GM23248 (cell line): Measurements from ENCODE around the gene CD248. TPM values are rescaled to one million over a fixed set of nuclear protein-coding genes. Genes with fewer than 3 reads are reported as not detected.

Experiments
- DNase-seq: peaks from one replicate; pipeline ENCODE4 v3.0.0-alpha.2; 2015
- H2AFZ ChIP-seq: fragments of 200-600 bp; sonication (generic); 2 replicates; pipeline ENCODE4 v1.6.1; 2016; ENCODE audit warnings: antibody characterized with exemption
- H3F3A ChIP-seq: fragments of 200-600 bp; sonication (generic); 2 replicates; pipeline ENCODE4 v1.6.1; 2016; ENCODE audit warnings: mild to moderate bottlenecking, antibody characterized with exemption, mixed run types; ENCODE audit not compliant: insufficient read depth
- H3K27ac ChIP-seq: fragments of 200-600 bp; sonication (generic); 2 replicates; pipeline ENCODE4 v1.5.1; 2016; ENCODE audit warnings: mild to moderate bottlenecking
- H3K27me3 ChIP-seq: fragments of 200-600 bp; sonication (generic); replicated peaks from 2 replicates; pipeline ENCODE4 v1.6.1; 2016; ENCODE audit warnings: mild to moderate bottlenecking; ENCODE audit not compliant: insufficient read depth
- H3K36me3 ChIP-seq: fragments of 200-600 bp; sonication (generic); 2 replicates; pipeline ENCODE4 v1.6.1; 2016; ENCODE audit warnings: low read depth, mild to moderate bottlenecking
- H3K4me1 ChIP-seq: fragments of 200-600 bp; sonication (generic); 2 replicates; pipeline ENCODE4 v1.6.1; 2016; ENCODE audit warnings: mild to moderate bottlenecking; ENCODE audit not compliant: insufficient read depth
- H3K4me2 ChIP-seq: fragments of 200-600 bp; sonication (generic); one replicate; pipeline ENCODE4 v1.6.1; 2016; ENCODE audit warnings: mild to moderate bottlenecking; ENCODE audit not compliant: unreplicated experiment
- H3K4me3 ChIP-seq: fragments of 200-600 bp; sonication (generic); 2 replicates; pipeline ENCODE4 v1.5.1; 2016; ENCODE audit warnings: mild to moderate bottlenecking
- H3K79me2 ChIP-seq: fragments of 200-600 bp; sonication (generic); 2 replicates; pipeline ENCODE4 v1.6.1; 2016; ENCODE audit warnings: mild to moderate bottlenecking; ENCODE audit not compliant: insufficient read depth
- H3K9ac ChIP-seq: fragments of 200-600 bp; sonication (generic); 2 replicates; pipeline ENCODE4 v1.6.1; 2016; ENCODE audit warnings: mild to moderate bottlenecking
- H3K9me2 ChIP-seq: fragments of 200-600 bp; sonication (generic); 2 replicates; pipeline ENCODE4 v1.6.1; 2016; ENCODE audit warnings: mixed run types, mild to moderate bottlenecking, moderate library complexity; ENCODE audit not compliant: insufficient read depth
- H3K9me3 ChIP-seq: fragments of 200-600 bp; sonication (generic); one replicate; pipeline ENCODE4 v1.6.1; 2017; ENCODE audit warnings: low read depth
- H4K20me1 ChIP-seq: fragments of 200-600 bp; sonication (generic); 2 replicates; pipeline ENCODE4 v1.6.0; 2016; ENCODE audit not compliant: insufficient read depth
- EZH2 ChIP-seq: fragments of 200-600 bp; sonication (generic); IDR thresholded peaks from 2 replicates; pipeline ENCODE4 v1.6.1; 2018; ENCODE audit warnings: antibody characterized with exemption, mild to moderate bottlenecking; ENCODE audit not compliant: insufficient read depth, poor library complexity, severe bottlenecking
- EZH2phosphoT487 ChIP-seq: fragments of 200-600 bp; sonication (generic); IDR thresholded peaks from 2 replicates; pipeline ENCODE4 v1.6.1; 2018; ENCODE audit warnings: antibody characterized with exemption, moderate library complexity, mild to moderate bottlenecking, low read depth; ENCODE audit not compliant: insufficient read depth
- WGBS, 2 experiments: methylation state at CpG; one replicate each; pipeline ENCODE4 v1.1.6; 2015 to 2017; ENCODE audit warnings: low lambda C conversion rate in 2 of 2, low coverage in 1 of 2; ENCODE audit errors: missing lambda C conversion rate in 2 of 2; 5-methylcytosine and 5-hydroxymethylcytosine counted together
- in situ Hi-C: fragments of 300-500 bp; cut with MboI; formaldehyde crosslinking; loops from 2 replicates; pipeline ENCODE4 v1.15.0; 2020
- polyA plus RNA-seq: library from polyadenylated mRNA; unstranded; fragments of >200 nt; fragmentation: Nextera tagmentation; extraction: Ambion mirVana; gene quantifications from 2 replicates; pipeline ENCODE4 v1.2.1, GENCODE V29; 2016
- total RNA-seq: library from RNA; depleted of rRNA; stranded (reverse); fragments of >200 nt; shearing (Covaris generic); gene quantifications from 2 replicates; pipeline ENCODE4 v1.2.3, GENCODE V29; 2014

Gene CD248
- total and polyA plus RNA-seq, 2 experiments from 2014 or later: 212 to 616 TPM

DNA sequence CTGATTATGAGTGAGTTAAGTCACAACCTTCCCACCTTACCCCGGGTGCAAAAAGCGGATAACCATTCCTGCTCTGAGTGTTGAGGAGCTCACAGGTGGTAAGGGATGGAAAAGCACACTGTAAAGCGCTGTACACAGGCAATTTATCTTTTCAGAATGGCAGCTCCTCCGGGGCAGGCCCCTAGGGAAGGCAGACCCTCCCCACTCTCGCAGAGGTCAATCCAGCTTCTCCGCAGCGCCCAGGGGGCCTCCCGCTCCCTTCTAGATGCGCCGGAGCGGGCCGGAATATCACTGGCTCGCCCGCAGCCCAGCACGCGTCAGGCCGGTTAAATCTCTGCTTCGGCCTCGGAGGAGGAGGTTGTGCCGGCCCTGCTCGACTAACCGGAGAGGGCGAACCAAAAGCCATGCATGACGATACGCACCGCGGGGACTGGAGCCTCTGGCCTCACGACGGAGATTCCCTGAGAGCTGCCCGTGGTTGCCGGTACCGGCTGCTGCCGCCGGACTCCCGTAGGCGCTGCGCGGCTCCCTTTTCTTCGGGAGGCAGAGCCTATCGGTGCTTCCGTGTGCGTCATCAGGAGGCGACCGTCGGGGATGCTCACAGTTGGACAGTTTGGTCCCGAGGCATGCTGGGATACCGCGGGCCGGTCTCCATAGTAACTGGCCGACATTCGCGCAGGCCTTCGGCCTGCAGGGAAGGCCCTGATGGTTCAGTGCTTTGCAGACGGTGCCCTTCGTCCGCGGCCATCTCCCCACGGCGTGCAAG, 27.9 kb upstream of the CD248 start, which contains the start of gene BRMS1:
TSS of gene BRMS1 (minus strand) at position 555 of the 766 bp plus-strand sequence. CDS start 2,870 bp downstream, outside the sequence.
- peak; percentile 98 for DNase-seq
- in situ Hi-C loops: no loop called here

DNA sequence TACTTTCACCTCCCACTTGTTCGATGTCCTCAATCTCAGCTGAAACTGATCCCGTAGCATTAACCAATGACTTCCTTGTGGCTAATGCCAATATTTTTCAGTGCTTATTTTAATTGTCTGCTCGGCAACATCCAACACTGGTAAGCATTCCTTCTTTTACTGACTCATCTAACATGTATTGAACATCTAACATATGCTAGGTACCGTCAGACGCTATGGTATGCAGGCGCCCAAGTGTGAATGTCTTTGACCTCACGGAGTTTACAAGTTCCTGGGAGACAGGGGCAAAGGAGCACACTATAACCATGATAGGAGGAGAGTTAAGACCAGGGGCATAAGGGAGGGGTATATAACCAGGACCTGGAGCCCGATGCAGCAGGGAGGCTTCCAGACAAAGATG, 26.3 kb upstream of the CD248 start:
- TF ChIP-seq EZH2phosphoT487 (no peak), EZH2 (no peak)
- no peak overlapping the region for H3K4me2 ChIP-seq

More for the DNA sequence above, 27.9 kb upstream of the CD248 start, which contains the start of gene BRMS1:
- Histone ChIP-seq H4K20me1 (no peaks in the 10 kb centered on the region), H3K79me2 (peaks cover 30% of the 10 kb centered on the region), H3K27ac (peak within 1 kb of the TSS; percentile 87), H3K27me3 (no peaks in the 10 kb centered on the region), H3K4me3 (peak within 1 kb of the TSS; percentile 95), H3K4me1 (peaks cover 16% of the 10 kb centered on the region; the same call in 1 of the 2 replicates), H3K4me2 (peak within 1 kb of the TSS; percentile 92), H3F3A (peaks cover 21% of the 10 kb centered on the region), H3K36me3 (no peaks in the 10 kb centered on the region), H3K9ac (peak within 1 kb of the TSS; percentile 94), H3K9me2 (no peaks in the 10 kb centered on the region), H3K9me3 (no peaks in the 10 kb centered on the region), H2AFZ (peak within 1 kb of the TSS; percentile 96)
- WGBS, 2 experiments: 1 to 2% methylated on average over 51 to 59 of the region's 59 CpGs
- TF ChIP-seq EZH2 (no peak), EZH2phosphoT487 (no peak)

DNA sequence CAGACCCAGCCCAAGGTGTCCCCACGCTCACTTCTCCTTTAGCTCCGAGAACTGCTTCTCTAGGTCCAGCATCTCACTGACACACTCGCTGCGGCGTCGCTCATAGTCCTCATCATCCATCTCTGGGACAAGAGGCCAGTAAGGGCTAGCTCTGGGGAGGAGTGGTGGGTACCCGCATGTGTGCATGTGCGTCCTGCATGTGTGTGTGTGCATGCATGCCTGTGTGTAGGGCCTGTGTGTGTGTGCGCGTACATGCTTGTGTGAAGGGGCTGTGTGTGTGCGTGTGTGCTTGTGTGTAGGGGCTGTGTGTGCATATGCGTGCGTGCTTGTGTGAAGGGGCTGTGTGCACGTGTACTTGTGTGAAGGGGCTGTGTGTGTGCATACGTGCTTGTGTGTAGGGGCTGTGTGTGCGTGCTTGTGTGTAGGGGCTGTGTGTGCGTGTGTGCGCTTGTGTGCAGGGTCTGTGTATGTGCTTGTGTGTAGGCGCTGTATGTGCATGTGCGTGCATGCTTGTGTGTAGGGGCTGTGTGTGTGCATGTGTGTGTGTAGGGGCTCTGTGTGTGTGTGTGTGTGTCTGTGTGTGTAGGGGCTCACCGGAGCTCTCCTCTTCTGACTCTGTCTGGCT, 24.8 kb upstream of the CD248 start:
- no peak overlapping the region for H3K9ac ChIP-seq
- WGBS, 2 experiments: 86 to 90% methylated on average over 21 of the region's 21 CpGs
- peaks cover 22% of the 10 kb centered on the region for H3F3A ChIP-seq
- no peak overlapping the region for H3K4me3 ChIP-seq
- H3K9me2 ChIP-seq: no peaks in the 10 kb centered on the region
- no peaks in the 10 kb centered on the region for H3K36me3 ChIP-seq
- H3K4me2 ChIP-seq: no peak overlapping the region
- H3K4me1 ChIP-seq: peaks cover 24% of the 10 kb centered on the region
- H3K9me3 ChIP-seq: no peaks in the 10 kb centered on the region
- DNase-seq: no peak
- peaks cover 28% of the 10 kb centered on the region for H3K79me2 ChIP-seq
- H4K20me1 ChIP-seq: no peaks in the 10 kb centered on the region
- H2AFZ ChIP-seq: no peak overlapping the region
- H3K27ac ChIP-seq: no peak overlapping the region
- no peak for TF ChIP-seq EZH2
- no peak for TF ChIP-seq EZH2phosphoT487
- no peaks in the 10 kb centered on the region for H3K27me3 ChIP-seq
- in situ Hi-C loops: no loop called here

More for the DNA sequence above, 26.3 kb upstream of the CD248 start:
- Histone ChIP-seq H3K79me2 (peaks cover 30% of the 10 kb centered on the region), H3K27ac (no peak overlapping the region), H3K4me1 (peaks cover 14% of the 10 kb centered on the region; the same call in 1 of the 2 replicates), H3K36me3 (no peaks in the 10 kb centered on the region), H3K4me3 (no peak overlapping the region), H3K9ac (0 out of 2 replicates have a peak overlapping the region, but pooled peaks have one; percentile 94), H4K20me1 (no peaks in the 10 kb centered on the region), H3K9me2 (no peaks in the 10 kb centered on the region), H3F3A (peaks cover 12% of the 10 kb centered on the region), H3K27me3 (no peaks in the 10 kb centered on the region), H3K9me3 (no peaks in the 10 kb centered on the region), H2AFZ (no peak overlapping the region)
- in situ Hi-C loops: no loop called here
- DNase-seq: no peak
- 87 to 88% methylated on average over 8 of the region's 8 CpGs for WGBS, 2 experiments

DNA sequence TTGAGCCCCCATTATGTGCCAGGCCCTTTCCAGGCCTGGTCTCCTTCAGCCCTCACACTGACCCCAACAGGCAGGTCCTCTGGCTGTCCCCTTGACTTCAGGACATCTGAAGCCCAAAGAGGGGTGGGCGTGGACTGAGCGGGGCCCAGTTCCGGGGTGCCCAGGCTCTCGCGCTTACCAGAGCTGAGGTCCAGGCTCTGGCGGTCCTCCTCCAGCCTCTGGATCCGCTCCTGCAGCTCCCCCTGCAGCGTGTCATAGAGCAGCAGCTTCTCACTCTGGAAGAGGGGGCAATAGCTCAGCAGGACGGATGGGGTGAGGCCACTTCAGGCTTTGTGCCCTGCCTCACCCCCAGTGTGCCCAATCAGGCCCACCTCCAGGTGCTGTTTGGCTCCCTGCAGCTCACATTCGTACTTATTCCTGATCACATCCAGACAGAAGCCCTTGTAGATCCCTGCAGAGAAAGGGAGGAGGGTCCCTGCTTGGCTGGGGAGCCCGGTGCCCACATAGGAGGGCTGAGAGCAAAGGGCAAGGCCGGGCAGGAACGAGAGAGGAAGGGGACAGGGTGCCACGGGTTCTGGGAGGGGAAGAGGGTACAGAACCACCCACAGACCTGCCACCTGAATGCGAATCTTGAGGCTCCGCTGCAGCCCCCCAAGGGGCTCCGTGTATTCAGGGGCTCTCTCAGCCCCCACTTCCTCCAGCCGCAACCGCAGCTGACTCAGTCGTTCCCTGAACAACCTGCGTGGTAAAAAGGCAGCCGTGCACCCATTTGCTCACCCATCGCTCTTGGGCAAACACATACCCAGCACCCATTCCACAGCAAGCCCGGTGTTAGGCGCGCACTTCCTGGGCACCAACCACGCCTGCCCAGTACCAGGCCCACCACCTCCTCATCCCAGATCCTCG, 24.0 kb upstream of the CD248 start:
- Histone ChIP-seq H3K27ac (no peak overlapping the region), H3K79me2 (peaks cover 28% of the 10 kb centered on the region), H3F3A (peaks cover 18% of the 10 kb centered on the region), H3K36me3 (no peaks in the 10 kb centered on the region), H3K4me3 (no peak overlapping the region), H3K9ac (no peak overlapping the region), H3K9me3 (no peaks in the 10 kb centered on the region), H3K9me2 (no peaks in the 10 kb centered on the region), H2AFZ (no peak overlapping the region), H3K4me1 (peaks cover 22% of the 10 kb centered on the region), H3K4me2 (no peak overlapping the region), H4K20me1 (no peaks in the 10 kb centered on the region), H3K27me3 (no peaks in the 10 kb centered on the region)
- no peak for TF ChIP-seq EZH2
- TF ChIP-seq EZH2phosphoT487: no peak
- no peak for DNase-seq
- in situ Hi-C loops: no loop called here
- 93 to 94% methylated on average over 27 to 28 of the region's 28 CpGs for WGBS, 2 experiments
